HEK293 (cell line): ENCODE measurements around the gene GSC2.

Experiments used
- GLIS2 ChIP-seq: fragments of 450-650 bp; formaldehyde crosslinking; IDR thresholded peaks from 2 replicates; pipeline ENCODE4 v1.5.1; 2016; ENCODE audit warnings: missing biosample characterization, missing genetic modification characterization
- SALL2 ChIP-seq: fragments of 450-650 bp; formaldehyde crosslinking; IDR thresholded peaks from 2 replicates; pipeline ENCODE4 v1.5.0; 2017; ENCODE audit warnings: missing biosample characterization, mild to moderate bottlenecking, missing genetic modification characterization, borderline replicate concordance
- TCF7L2 ChIP-seq: IDR thresholded peaks from 2 replicates; pipeline ENCODE4 v1.6.1; 2011; ENCODE audit warnings: low read depth, mild to moderate bottlenecking, inconsistent platforms, low read length, moderate library complexity, borderline replicate concordance
- YY1 ChIP-seq: fragments of 450-650 bp; formaldehyde crosslinking; IDR thresholded peaks from 2 replicates; pipeline ENCODE4 v1.5.1; 2018; ENCODE audit warnings: missing biosample characterization, missing genetic modification characterization
- ZBTB20 ChIP-seq: fragments of 450-650 bp; formaldehyde crosslinking; IDR thresholded peaks from 2 replicates; pipeline ENCODE4 v1.5.1; 2016; ENCODE audit warnings: missing biosample characterization, missing genetic modification characterization
- ZEB2 ChIP-seq: fragments of 450-650 bp; formaldehyde crosslinking; IDR thresholded peaks from 2 replicates; pipeline ENCODE4 v1.5.1; 2016; ENCODE audit warnings: missing biosample characterization, missing genetic modification characterization
- ZFP3 ChIP-seq: fragments of 450-650 bp; formaldehyde crosslinking; IDR thresholded peaks from 2 replicates; pipeline ENCODE4 v1.5.1; 2016; ENCODE audit warnings: low read depth, missing biosample characterization, missing genetic modification characterization
- ZNF18 ChIP-seq: fragments of 450-650 bp; formaldehyde crosslinking; IDR thresholded peaks from 2 replicates; pipeline ENCODE4 v1.5.1; 2016; ENCODE audit warnings: missing biosample characterization, missing genetic modification characterization
- ZNF202 ChIP-seq: fragments of 450-650 bp; formaldehyde crosslinking; IDR thresholded peaks from 2 replicates; pipeline ENCODE4 v1.5.1; 2016; ENCODE audit warnings: missing biosample characterization, missing genetic modification characterization, borderline replicate concordance
- ZNF223 ChIP-seq: fragments of 450-650 bp; formaldehyde crosslinking; IDR thresholded peaks from 2 replicates; pipeline ENCODE4 v1.5.1; 2016; ENCODE audit warnings: missing biosample characterization, missing genetic modification characterization
- ZNF24 ChIP-seq: fragments of 450-650 bp; formaldehyde crosslinking; IDR thresholded peaks from 2 replicates; pipeline ENCODE4 v1.5.1; 2016; ENCODE audit warnings: missing biosample characterization, missing genetic modification characterization
- ZNF335 ChIP-seq: fragments of 450-650 bp; formaldehyde crosslinking; conservative IDR thresholded peaks from 2 replicates; pipeline ENCODE4 v1.5.1; 2016; ENCODE audit warnings: missing biosample characterization, missing genetic modification characterization
- ZNF341 ChIP-seq: fragments of 450-650 bp; formaldehyde crosslinking; IDR thresholded peaks from 2 replicates; pipeline ENCODE4; 2016; ENCODE audit warnings: low read depth, missing biosample characterization, missing genetic modification characterization
- ZNF366 ChIP-seq: fragments of 450-650 bp; formaldehyde crosslinking; conservative IDR thresholded peaks from 2 replicates; pipeline ENCODE4 v1.5.1; 2016; ENCODE audit warnings: missing biosample characterization, missing genetic modification characterization
- ZNF510 ChIP-seq: fragments of 450-650 bp; formaldehyde crosslinking; IDR thresholded peaks from 2 replicates; pipeline ENCODE4 v1.5.1; 2018; ENCODE audit warnings: mild to moderate bottlenecking, missing genetic modification characterization, missing biosample characterization; ENCODE audit not compliant: insufficient replicate concordance
- ZNF558 ChIP-seq: fragments of 450-650 bp; formaldehyde crosslinking; IDR thresholded peaks from 2 replicates; pipeline ENCODE4 v1.5.1; 2016; ENCODE audit warnings: missing biosample characterization, missing genetic modification characterization
- ZNF585B ChIP-seq: fragments of 450-650 bp; formaldehyde crosslinking; IDR thresholded peaks from 2 replicates; pipeline ENCODE4 v1.5.1; 2016; ENCODE audit warnings: missing biosample characterization, missing genetic modification characterization
- ZNF701 ChIP-seq: fragments of 450-650 bp; formaldehyde crosslinking; IDR thresholded peaks from 2 replicates; pipeline ENCODE4 v1.5.1; 2016; ENCODE audit warnings: missing biosample characterization, missing genetic modification characterization
- ZNF747 ChIP-seq: fragments of 450-650 bp; formaldehyde crosslinking; IDR thresholded peaks from 2 replicates; pipeline ENCODE4 v1.5.1; 2016; ENCODE audit warnings: missing biosample characterization, missing genetic modification characterization
- TF ChIP-seq, protein P1 (sequence below): fragments of 450-650 bp; formaldehyde crosslinking; IDR thresholded peaks from 2 replicates; pipeline ENCODE4 v1.5.1; 2016; ENCODE audit warnings: missing biosample characterization, missing genetic modification characterization
- TF ChIP-seq, protein P2 (sequence below): fragments of 450-650 bp; formaldehyde crosslinking; conservative IDR thresholded peaks from 2 replicates; pipeline ENCODE4 v1.5.1; 2016; ENCODE audit warnings: low read depth, missing biosample characterization, missing genetic modification characterization
- TF ChIP-seq, protein P3 (sequence below): fragments of 450-650 bp; formaldehyde crosslinking; IDR thresholded peaks from 2 replicates; pipeline ENCODE4 v1.5.1; 2016; ENCODE audit warnings: missing biosample characterization, missing genetic modification characterization
- TF ChIP-seq, protein P4 (sequence below): fragments of 450-650 bp; formaldehyde crosslinking; IDR thresholded peaks from 2 replicates; pipeline ENCODE4 v1.5.1; 2016; ENCODE audit warnings: missing biosample characterization, missing genetic modification characterization
- TF ChIP-seq, protein P5 (sequence below): fragments of 450-650 bp; formaldehyde crosslinking; IDR thresholded peaks from 2 replicates; pipeline ENCODE4 v1.5.1; 2016; ENCODE audit warnings: missing biosample characterization, missing genetic modification characterization

GSC2 gene

DNA sequence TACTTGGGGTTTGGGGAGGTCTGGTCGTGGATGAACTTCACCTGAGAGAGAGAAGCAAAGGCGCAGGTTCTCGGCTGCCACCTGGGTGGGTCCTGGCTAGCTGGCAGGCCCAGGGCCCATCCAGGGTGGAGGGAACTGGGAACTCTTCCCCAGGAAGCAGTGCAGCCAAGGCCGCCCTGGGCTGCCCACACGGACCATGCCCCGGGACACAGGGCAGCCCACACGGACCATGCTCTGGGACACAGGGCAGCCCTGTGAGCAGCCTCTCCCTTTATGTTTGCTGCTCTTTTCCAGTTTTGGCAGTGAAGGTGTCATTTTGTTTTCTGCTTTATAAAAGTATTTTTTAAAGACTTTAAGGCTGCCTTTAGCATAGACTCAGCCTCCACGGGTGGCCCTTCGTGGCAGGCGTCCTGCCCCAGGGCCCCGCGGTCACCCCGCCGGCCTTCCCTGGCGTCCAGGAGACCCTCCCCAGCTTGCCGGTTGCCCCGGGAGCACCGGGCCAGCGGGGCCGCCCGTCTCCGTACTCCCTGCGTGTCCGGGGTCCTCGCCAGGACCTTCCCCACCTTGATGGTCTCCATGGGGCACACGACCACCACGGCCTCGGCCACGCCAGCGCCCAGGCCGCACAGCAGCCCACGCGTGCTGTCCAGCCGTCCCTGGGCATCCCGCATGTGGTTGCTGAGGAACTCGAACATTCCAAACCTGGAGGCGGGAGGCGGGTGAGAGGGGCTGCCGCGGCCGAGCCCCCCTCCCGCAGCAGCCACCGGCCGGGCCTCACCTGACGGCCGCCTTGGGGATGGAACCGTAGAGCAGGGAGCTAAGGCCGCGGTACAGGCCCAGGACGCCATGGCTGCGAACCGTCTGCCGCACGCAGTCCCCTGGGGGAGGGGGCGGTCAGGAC, 27.3 kb upstream of the GSC2 start (continued):
- TF ChIP-seq, protein P1, sequence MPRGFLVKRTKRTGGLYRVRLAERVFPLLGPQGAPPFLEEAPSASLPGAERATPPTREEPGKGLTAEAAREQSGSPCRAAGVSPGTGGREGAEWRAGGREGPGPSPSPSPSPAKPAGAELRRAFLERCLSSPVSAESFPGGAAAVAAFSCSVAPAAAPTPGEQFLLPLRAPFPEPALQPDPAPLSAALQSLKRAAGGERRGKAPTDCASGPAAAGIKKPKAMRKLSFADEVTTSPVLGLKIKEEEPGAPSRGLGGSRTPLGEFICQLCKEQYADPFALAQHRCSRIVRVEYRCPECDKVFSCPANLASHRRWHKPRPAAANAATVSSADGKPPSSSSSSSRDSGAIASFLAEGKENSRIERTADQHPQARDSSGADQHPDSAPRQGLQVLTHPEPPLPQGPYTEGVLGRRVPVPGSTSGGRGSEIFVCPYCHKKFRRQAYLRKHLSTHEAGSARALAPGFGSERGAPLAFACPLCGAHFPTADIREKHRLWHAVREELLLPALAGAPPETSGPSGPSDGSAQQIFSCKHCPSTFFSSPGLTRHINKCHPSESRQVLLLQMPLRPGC = 0 out of 2 replicates have a peak, but pooled peaks have one; percentile 6
- TF ChIP-seq ZNF747 (tag by site-specific recombination) (no peak), GLIS2 (tag by site-specific recombination) (no peak), ZNF18 (no peak), ZNF223 (tag by site-specific recombination) (no peak), ZNF335 (peak; percentile 75), ZBTB20 (tag by site-specific recombination) (peak; percentile 26), ZNF510 (tag by site-specific recombination) (no peak), ZNF701 (tag by site-specific recombination) (no peak), ZNF24 (tag by site-specific recombination) (no peak), ZNF558 (tag by site-specific recombination) (no peak), SALL2 (tag by site-specific recombination) (no peak), TCF7L2 (no peak), ZEB2 (no peak), ZNF202 (tag by site-specific recombination) (no peak), YY1 (tag by site-specific recombination) (peak; percentile 64; the same call in 1 of the 2 replicates), ZNF341 (tag by site-specific recombination) (no peak), ZNF366 (no peak), ZNF585B (no peak), ZFP3 (tag by site-specific recombination) (no peak)
- TF ChIP-seq, protein P2, sequence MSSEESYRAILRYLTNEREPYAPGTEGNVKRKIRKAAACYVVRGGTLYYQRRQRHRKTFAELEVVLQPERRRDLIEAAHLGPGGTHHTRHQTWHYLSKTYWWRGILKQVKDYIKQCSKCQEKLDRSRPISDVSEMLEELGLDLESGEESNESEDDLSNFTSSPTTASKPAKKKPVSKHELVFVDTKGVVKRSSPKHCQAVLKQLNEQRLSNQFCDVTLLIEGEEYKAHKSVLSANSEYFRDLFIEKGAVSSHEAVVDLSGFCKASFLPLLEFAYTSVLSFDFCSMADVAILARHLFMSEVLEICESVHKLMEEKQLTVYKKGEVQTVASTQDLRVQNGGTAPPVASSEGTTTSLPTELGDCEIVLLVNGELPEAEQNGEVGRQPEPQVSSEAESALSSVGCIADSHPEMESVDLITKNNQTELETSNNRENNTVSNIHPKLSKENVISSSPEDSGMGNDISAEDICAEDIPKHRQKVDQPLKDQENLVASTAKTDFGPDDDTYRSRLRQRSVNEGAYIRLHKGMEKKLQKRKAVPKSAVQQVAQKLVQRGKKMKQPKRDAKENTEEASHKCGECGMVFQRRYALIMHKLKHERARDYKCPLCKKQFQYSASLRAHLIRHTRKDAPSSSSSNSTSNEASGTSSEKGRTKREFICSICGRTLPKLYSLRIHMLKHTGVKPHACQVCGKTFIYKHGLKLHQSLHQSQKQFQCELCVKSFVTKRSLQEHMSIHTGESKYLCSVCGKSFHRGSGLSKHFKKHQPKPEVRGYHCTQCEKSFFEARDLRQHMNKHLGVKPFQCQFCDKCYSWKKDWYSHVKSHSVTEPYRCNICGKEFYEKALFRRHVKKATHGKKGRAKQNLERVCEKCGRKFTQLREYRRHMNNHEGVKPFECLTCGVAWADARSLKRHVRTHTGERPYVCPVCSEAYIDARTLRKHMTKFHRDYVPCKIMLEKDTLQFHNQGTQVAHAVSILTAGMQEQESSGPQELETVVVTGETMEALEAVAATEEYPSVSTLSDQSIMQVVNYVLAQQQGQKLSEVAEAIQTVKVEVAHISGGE (tag by site-specific recombination) = peak; percentile 44; the same call in 1 of the 2 replicates
- TF ChIP-seq, protein P3, sequence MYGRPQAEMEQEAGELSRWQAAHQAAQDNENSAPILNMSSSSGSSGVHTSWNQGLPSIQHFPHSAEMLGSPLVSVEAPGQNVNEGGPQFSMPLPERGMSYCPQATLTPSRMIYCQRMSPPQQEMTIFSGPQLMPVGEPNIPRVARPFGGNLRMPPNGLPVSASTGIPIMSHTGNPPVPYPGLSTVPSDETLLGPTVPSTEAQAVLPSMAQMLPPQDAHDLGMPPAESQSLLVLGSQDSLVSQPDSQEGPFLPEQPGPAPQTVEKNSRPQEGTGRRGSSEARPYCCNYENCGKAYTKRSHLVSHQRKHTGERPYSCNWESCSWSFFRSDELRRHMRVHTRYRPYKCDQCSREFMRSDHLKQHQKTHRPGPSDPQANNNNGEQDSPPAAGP (tag by site-specific recombination) = no peak
- TF ChIP-seq, protein P4, sequence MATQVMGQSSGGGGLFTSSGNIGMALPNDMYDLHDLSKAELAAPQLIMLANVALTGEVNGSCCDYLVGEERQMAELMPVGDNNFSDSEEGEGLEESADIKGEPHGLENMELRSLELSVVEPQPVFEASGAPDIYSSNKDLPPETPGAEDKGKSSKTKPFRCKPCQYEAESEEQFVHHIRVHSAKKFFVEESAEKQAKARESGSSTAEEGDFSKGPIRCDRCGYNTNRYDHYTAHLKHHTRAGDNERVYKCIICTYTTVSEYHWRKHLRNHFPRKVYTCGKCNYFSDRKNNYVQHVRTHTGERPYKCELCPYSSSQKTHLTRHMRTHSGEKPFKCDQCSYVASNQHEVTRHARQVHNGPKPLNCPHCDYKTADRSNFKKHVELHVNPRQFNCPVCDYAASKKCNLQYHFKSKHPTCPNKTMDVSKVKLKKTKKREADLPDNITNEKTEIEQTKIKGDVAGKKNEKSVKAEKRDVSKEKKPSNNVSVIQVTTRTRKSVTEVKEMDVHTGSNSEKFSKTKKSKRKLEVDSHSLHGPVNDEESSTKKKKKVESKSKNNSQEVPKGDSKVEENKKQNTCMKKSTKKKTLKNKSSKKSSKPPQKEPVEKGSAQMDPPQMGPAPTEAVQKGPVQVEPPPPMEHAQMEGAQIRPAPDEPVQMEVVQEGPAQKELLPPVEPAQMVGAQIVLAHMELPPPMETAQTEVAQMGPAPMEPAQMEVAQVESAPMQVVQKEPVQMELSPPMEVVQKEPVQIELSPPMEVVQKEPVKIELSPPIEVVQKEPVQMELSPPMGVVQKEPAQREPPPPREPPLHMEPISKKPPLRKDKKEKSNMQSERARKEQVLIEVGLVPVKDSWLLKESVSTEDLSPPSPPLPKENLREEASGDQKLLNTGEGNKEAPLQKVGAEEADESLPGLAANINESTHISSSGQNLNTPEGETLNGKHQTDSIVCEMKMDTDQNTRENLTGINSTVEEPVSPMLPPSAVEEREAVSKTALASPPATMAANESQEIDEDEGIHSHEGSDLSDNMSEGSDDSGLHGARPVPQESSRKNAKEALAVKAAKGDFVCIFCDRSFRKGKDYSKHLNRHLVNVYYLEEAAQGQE (tag by site-specific recombination) = no peak
- TF ChIP-seq, protein P5, sequence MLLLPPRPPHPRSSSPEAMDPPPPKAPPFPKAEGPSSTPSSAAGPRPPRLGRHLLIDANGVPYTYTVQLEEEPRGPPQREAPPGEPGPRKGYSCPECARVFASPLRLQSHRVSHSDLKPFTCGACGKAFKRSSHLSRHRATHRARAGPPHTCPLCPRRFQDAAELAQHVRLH (tag by site-specific recombination) = no peak
